Activated T-cell treated with anti-CD3 and anti-CD28 coated beads, Interleukin-2, amount 50 U/mL, for 72 hours (primary cell): ENCODE data around the gene AGPAT2. TPM values are rescaled to one million over a fixed set of nuclear protein-coding genes. Genes with fewer than 3 reads are reported as not detected.

Experiments used
- ATAC-seq, 2 donors: fragments of 150-1000 bp; cut with Tn5 transposase; replicated peaks in 1 of 2; 2 replicates each; pipeline ENCODE4 v1.10.0; 2021; ENCODE audit warnings: moderate library complexity in 2 of 2, mild to moderate bottlenecking in 1 of 2
- DNase-seq, 2 donors: peaks; one replicate each; pipeline ENCODE4 v3.0.0; 2021 to 2022; ENCODE audit warnings: mixed read lengths in 1 of 2
- H3K27ac Mint-ChIP-seq: one replicate; pipeline ENCODE4 v1.8.0; 2022; ENCODE audit warnings: mild to moderate bottlenecking, moderate library complexity, mixed read lengths
- H3K27me3 Mint-ChIP-seq: one replicate; pipeline ENCODE4 v1.8.0; 2022; ENCODE audit warnings: low read depth, mixed read lengths
- H3K36me3 Mint-ChIP-seq, 2 donors: one replicate each; pipeline ENCODE4 v1.8.0; 2022; ENCODE audit warnings: mixed read lengths in 2 of 2, mild to moderate bottlenecking in 1 of 2; ENCODE audit not compliant: insufficient read depth in 2 of 2
- H3K4me1 Mint-ChIP-seq: one replicate; pipeline ENCODE4 v1.8.0; 2022; ENCODE audit warnings: low read depth, mixed read lengths
- H3K4me3 Mint-ChIP-seq, 2 donors: one replicate each; pipeline ENCODE4 v1.8.0; 2022; ENCODE audit warnings: mild to moderate bottlenecking in 2 of 2, mixed read lengths in 2 of 2, moderate library complexity in 2 of 2
- H3K9me3 Mint-ChIP-seq, 2 donors: one replicate each; pipeline ENCODE4 v1.8.0; 2022; ENCODE audit warnings: mixed read lengths in 2 of 2
- total RNA-seq, 2 donors: library from RNA; stranded (reverse); gene quantifications; one replicate each; pipeline ENCODE4 v1.2.3, GENCODE V29; 2022

AGPAT2 gene
- 10 to 100 TPM; 18.3 to 19.2 TPM for total RNA-seq

GRCh38 chr9:136686794-136687711 is at the start of gene AGPAT2:
Gene AGPAT2 (minus strand): TSS chr9:136687457. CDS start chr9:136687357, 100 bp downstream.
- peak; percentile 80 to 82 for DNase-seq
- Mint-ChIP-seq H3K4me3 (peak within 1 kb of the TSS; percentile 79 to 81), H3K27ac (no peak within 1 kb of the TSS), H3K9me3 (no peaks in the 10 kb centered on the region), H3K27me3 (no peaks in the 10 kb centered on the region), H3K4me1 (peaks cover 4% of the 10 kb centered on the region), H3K36me3 (no peaks in the 10 kb centered on the region)
- peak; percentile 92 to 95 for ATAC-seq

- Mint-ChIP-seq H3K9me3 (no peaks in the 10 kb centered on the region), H3K36me3 (no peaks in the 10 kb centered on the region), H3K4me3 (no peak overlapping the region), H3K4me1 (peaks cover 27% of the 10 kb centered on the region), H3K27ac (no peak overlapping the region), H3K27me3 (no peaks in the 10 kb centered on the region)
- ATAC-seq (no peak), DNase-seq (no peak)
These were observed 48.7 kb upstream of the AGPAT2 start for GRCh38 chr9:136735812-136736480.

GRCh38 chr9:136734837-136735496 is 47.7 kb upstream of the AGPAT2 start:
- Mint-ChIP-seq H3K4me3 (no peak overlapping the region), H3K27me3 (no peaks in the 10 kb centered on the region), H3K4me1 (peaks cover 27% of the 10 kb centered on the region), H3K36me3 (no peaks in the 10 kb centered on the region), H3K27ac (no peak overlapping the region), H3K9me3 (no peaks in the 10 kb centered on the region)
- DNase-seq = peak in 1 of 2 donors; percentile 37
- peak; percentile 66 to 74 for ATAC-seq

GRCh38 chr9:136733611-136734010 is 46.4 kb upstream of the AGPAT2 start:
- DNase-seq (no peak), ATAC-seq (no peak)
- Mint-ChIP-seq H3K4me1 (peaks cover 32% of the 10 kb centered on the region), H3K27me3 (no peaks in the 10 kb centered on the region), H3K9me3 (no peaks in the 10 kb centered on the region), H3K4me3 (no peak overlapping the region), H3K27ac (no peak overlapping the region), H3K36me3 (no peaks in the 10 kb centered on the region)

GRCh38 chr9:136732444-136733178 is 45.4 kb upstream of the AGPAT2 start:
- H3K4me3 Mint-ChIP-seq = peak overlapping the region; percentile 3 to 11
- DNase-seq (no peak), ATAC-seq (no peak)
- peaks cover 30% of the 10 kb centered on the region for H3K4me1 Mint-ChIP-seq
- H3K27me3 Mint-ChIP-seq = no peaks in the 10 kb centered on the region
- no peaks in the 10 kb centered on the region for H3K36me3 Mint-ChIP-seq
- no peaks in the 10 kb centered on the region for H3K9me3 Mint-ChIP-seq
- H3K27ac Mint-ChIP-seq = no peak overlapping the region

GRCh38 chr9:136729926-136730325 is 42.7 kb upstream of the AGPAT2 start:
- H3K27me3 Mint-ChIP-seq = no peaks in the 10 kb centered on the region
- DNase-seq (no peak), ATAC-seq (no peak)
- H3K27ac Mint-ChIP-seq = no peak overlapping the region
- peaks cover 7 to 9% of the 10 kb centered on the region in 2 donors for H3K36me3 Mint-ChIP-seq
- H3K4me1 Mint-ChIP-seq = peaks cover 47% of the 10 kb centered on the region
- H3K9me3 Mint-ChIP-seq = no peaks in the 10 kb centered on the region
- H3K4me3 Mint-ChIP-seq = peak overlapping the region; percentile 69 to 72

- Mint-ChIP-seq H3K4me3 (peak overlapping the region; percentile 69 to 72), H3K4me1 (peaks cover 47% of the 10 kb centered on the region), H3K36me3 (peaks cover 8 to 13% of the 10 kb centered on the region in 2 donors), H3K9me3 (no peaks in the 10 kb centered on the region), H3K27me3 (no peaks in the 10 kb centered on the region), H3K27ac (no peak overlapping the region)
- DNase-seq (no peak), ATAC-seq (no peak)
These were observed 41.9 kb upstream of the AGPAT2 start for GRCh38 chr9:136729144-136729543.

GRCh38 chr9:136728548-136729123 is 41.4 kb upstream of the AGPAT2 start:
- Mint-ChIP-seq H3K9me3 (no peaks in the 10 kb centered on the region), H3K36me3 (peaks cover 8 to 15% of the 10 kb centered on the region in 2 donors), H3K27ac (no peak overlapping the region), H3K4me3 (peak overlapping the region; percentile 69 to 72), H3K4me1 (peaks cover 47% of the 10 kb centered on the region), H3K27me3 (no peaks in the 10 kb centered on the region)
- DNase-seq = peak in 1 of 2 donors; percentile 38
- ATAC-seq = peak; percentile 18

GRCh38 chr9:136728080-136728547 is 40.9 kb upstream of the AGPAT2 start:
- peaks cover 46% of the 10 kb centered on the region for H3K4me1 Mint-ChIP-seq

GRCh38 chr9:136726631-136727191 is 39.5 kb upstream of the AGPAT2 start:
- peak; percentile 42 to 54 for DNase-seq
- Mint-ChIP-seq H3K4me3 (peak overlapping the region; percentile 99), H3K27ac (peak overlapping the region; percentile 99), H3K27me3 (no peaks in the 10 kb centered on the region), H3K36me3 (peaks cover 8 to 17% of the 10 kb centered on the region in 2 donors), H3K4me1 (peaks cover 39% of the 10 kb centered on the region), H3K9me3 (no peaks in the 10 kb centered on the region)
- peak; percentile 29 to 38 for ATAC-seq

More at GRCh38 chr9:136728080-136728547, 40.9 kb upstream of the AGPAT2 start:
- no peaks in the 10 kb centered on the region for H3K9me3 Mint-ChIP-seq
- ATAC-seq (peak; percentile 85 to 87), DNase-seq (peak; percentile 94 to 97)
- peak overlapping the region; percentile 99 for H3K4me3 Mint-ChIP-seq
- H3K27me3 Mint-ChIP-seq = no peaks in the 10 kb centered on the region
- peaks cover 8 to 17% of the 10 kb centered on the region in 2 donors for H3K36me3 Mint-ChIP-seq
- peak overlapping the region; percentile 34 for H3K27ac Mint-ChIP-seq

GRCh38 chr9:136726118-136726517 is 38.9 kb upstream of the AGPAT2 start:
- peak overlapping the region; percentile 99 for H3K4me3 Mint-ChIP-seq
- no peak for DNase-seq
- H3K27ac Mint-ChIP-seq = peak overlapping the region; percentile 99
- no peaks in the 10 kb centered on the region for H3K27me3 Mint-ChIP-seq
- ATAC-seq = no peak
- peaks cover 8 to 17% of the 10 kb centered on the region in 2 donors for H3K36me3 Mint-ChIP-seq
- no peaks in the 10 kb centered on the region for H3K9me3 Mint-ChIP-seq
- H3K4me1 Mint-ChIP-seq = peaks cover 39% of the 10 kb centered on the region

GRCh38 chr9:136725612-136726011 is 38.4 kb upstream of the AGPAT2 start:
- Mint-ChIP-seq H3K4me1 (peaks cover 39% of the 10 kb centered on the region), H3K27me3 (no peaks in the 10 kb centered on the region), H3K36me3 (peaks cover 8 to 17% of the 10 kb centered on the region in 2 donors), H3K27ac (no peak overlapping the region), H3K9me3 (no peaks in the 10 kb centered on the region), H3K4me3 (peak overlapping the region; percentile 99)
- no peak for ATAC-seq
- no peak for DNase-seq
